HFFc6 (cell line): Measurements from ENCODE around the gene PPP1R3E. TPM values are rescaled to one million over a fixed set of nuclear protein-coding genes. Genes with fewer than 3 reads are reported as not detected.

ENCODE experiments used
- DNase-seq: peaks from one replicate; pipeline ENCODE4 v3.0.0-alpha.2; 2018
- H3K27ac Mint-ChIP-seq: 2 replicates; pipeline ENCODE4 v1.8.0; 2020; ENCODE audit warnings: mild to moderate bottlenecking, mixed read lengths
- H3K27me3 Mint-ChIP-seq: 2 replicates; pipeline ENCODE4 v1.8.0; 2021; ENCODE audit warnings: mild to moderate bottlenecking, moderate library complexity, mixed read lengths; ENCODE audit not compliant: insufficient read depth
- H3K36me3 Mint-ChIP-seq: 2 replicates; pipeline ENCODE4 v1.8.0; 2021; ENCODE audit warnings: low read depth, mixed read lengths
- H3K4me1 Mint-ChIP-seq: 2 replicates; pipeline ENCODE4 v1.8.0; 2020; ENCODE audit warnings: low read depth, mixed read lengths
- H3K4me3 Mint-ChIP-seq: 2 replicates; pipeline ENCODE4 v1.8.0; 2020; ENCODE audit warnings: mild to moderate bottlenecking, moderate library complexity, mixed read lengths
- H3K9me3 Mint-ChIP-seq: 2 replicates; pipeline ENCODE4 v1.8.0; 2020; ENCODE audit warnings: mild to moderate bottlenecking, mixed read lengths
- CTCF ChIP-seq: fragments of 200-600 bp; sonication (generic); IDR thresholded peaks from 2 replicates; pipeline ENCODE4 v1.5.0; 2021; ENCODE audit warnings: antibody characterized with exemption, mild to moderate bottlenecking
- total RNA-seq, 6 experiments: library from RNA; stranded (reverse); fragmentation: NEBNext Ultra II Directional; extraction: Animal tissue kit (Norgen Biotek cat#: 25700); gene quantifications; 2 replicates in 1 of 6; 3 replicates in 5 of 6; pipeline ENCODE4 v1.2.3, GENCODE V29; 2021

Gene PPP1R3E
- total RNA-seq, 6 experiments from 2014 or later: 2.3 to 3.8 (median 2.6) TPM

GRCh38 chr14:23319746-23320583, 17.3 kb upstream of the PPP1R3E start:
- Mint-ChIP-seq H3K9me3 (no peaks in the 10 kb centered on the region), H3K4me3 (peak overlapping the region; percentile 80), H3K27ac (peak overlapping the region; percentile 94), H3K4me1 (peaks cover 36% of the 10 kb centered on the region), H3K27me3 (peaks cover 4% of the 10 kb centered on the region), H3K36me3 (peaks cover 39% of the 10 kb centered on the region)
- DNase-seq: no peak
- TF ChIP-seq CTCF: no peak

- Mint-ChIP-seq H3K9me3 (no peaks in the 10 kb centered on the region), H3K27me3 (no peaks in the 10 kb centered on the region), H3K27ac (no peak overlapping the region), H3K4me3 (no peak overlapping the region), H3K36me3 (peaks cover 35% of the 10 kb centered on the region), H3K4me1 (peaks cover 22% of the 10 kb centered on the region)
- no peak for DNase-seq
- TF ChIP-seq CTCF: no peak
Observed at GRCh38 chr14:23316300-23316699, 13.6 kb upstream of the PPP1R3E start.

- no peaks in the 10 kb centered on the region; the same call in 1 of the 2 replicates for H3K27me3 Mint-ChIP-seq
- 0 out of 2 replicates have a peak overlapping the region, but pooled peaks have one; percentile 18 for H3K27ac Mint-ChIP-seq
- TF ChIP-seq CTCF: no peak
- H3K4me3 Mint-ChIP-seq: no peak overlapping the region
- H3K9me3 Mint-ChIP-seq: no peaks in the 10 kb centered on the region
- peaks cover 40% of the 10 kb centered on the region for H3K36me3 Mint-ChIP-seq
- DNase-seq: no peak
- peaks cover 35% of the 10 kb centered on the region for H3K4me1 Mint-ChIP-seq
Observed at GRCh38 chr14:23310546-23310945, 7.9 kb upstream of the PPP1R3E start.

GRCh38 chr14:23308721-23309445, 6.2 kb upstream of the PPP1R3E start:
- Mint-ChIP-seq H3K27me3 (no peaks in the 10 kb centered on the region; the same call in 1 of the 2 replicates), H3K4me1 (peaks cover 35% of the 10 kb centered on the region), H3K4me3 (peak overlapping the region; percentile 93), H3K27ac (peak overlapping the region; percentile 82), H3K9me3 (no peaks in the 10 kb centered on the region), H3K36me3 (peaks cover 40% of the 10 kb centered on the region)
- no peak for TF ChIP-seq CTCF
- DNase-seq: no peak

GRCh38 chr14:23307687-23308644, 5.3 kb upstream of the PPP1R3E start:
- H3K9me3 Mint-ChIP-seq: no peaks in the 10 kb centered on the region
- no peak for TF ChIP-seq CTCF
- peaks cover 39% of the 10 kb centered on the region for H3K36me3 Mint-ChIP-seq
- H3K27ac Mint-ChIP-seq: peak overlapping the region; percentile 82
- no peak for DNase-seq
- peak overlapping the region; percentile 93 for H3K4me3 Mint-ChIP-seq
- no peaks in the 10 kb centered on the region; the same call in 1 of the 2 replicates for H3K27me3 Mint-ChIP-seq
- peaks cover 39% of the 10 kb centered on the region for H3K4me1 Mint-ChIP-seq
